Nephron (organoid): ENCODE results near the gene ZNF624.
A peak's percentile ranks its signal among the peaks of the same experiment; 100 is the strongest.
"Not testable (repeated sequence)": the region's sequence is repeated elsewhere in the genome, so short reads cannot be mapped to it uniquely, and the experiment has no call there.

Source experiments
- H3K27ac Mint-ChIP-seq, 3 experiments: 2 replicates each; pipeline ENCODE4 v1.8.0; 2020; ENCODE audit warnings: mixed read lengths in 3 of 3, mild to moderate bottlenecking in 2 of 3, moderate library complexity in 1 of 3
- H3K27me3 Mint-ChIP-seq: 2 replicates; pipeline ENCODE4 v1.8.0; 2021; ENCODE audit warnings: low read depth, mild to moderate bottlenecking, moderate library complexity, mixed read lengths
- H3K36me3 Mint-ChIP-seq: 2 replicates; pipeline ENCODE4 v1.8.0; 2020; ENCODE audit warnings: low read depth, mixed read lengths
- H3K4me1 Mint-ChIP-seq: 2 replicates; pipeline ENCODE4 v1.8.0; 2020; ENCODE audit warnings: mixed read lengths
- H3K4me3 Mint-ChIP-seq, 3 experiments: 2 replicates each; pipeline ENCODE4 v1.8.0; 2020; ENCODE audit warnings: mild to moderate bottlenecking in 3 of 3, mixed read lengths in 3 of 3, moderate library complexity in 2 of 3
- H3K9me3 Mint-ChIP-seq: 2 replicates; pipeline ENCODE4 v1.8.0; 2020; ENCODE audit warnings: mixed read lengths
- CTCF ChIP-seq, 3 experiments: fragments of 200-600 bp; sonication (generic); IDR thresholded peaks; one replicate each; pipeline ENCODE4 v1.5.0; 2021; ENCODE audit warnings: antibody characterized with exemption in 3 of 3; ENCODE audit not compliant: unreplicated experiment in 3 of 3

Gene ZNF624

GRCh38 chr17:16653367-16654041 lies at the start of gene ZNF624:
Gene ZNF624, minus strand, starts transcription at chr17:16653850.
- TF ChIP-seq CTCF (IDR thresholded peaks at IDR 0.05; ENCODE audit: unreplicated experiment in 3 of 3), result no peak
- peaks cover 4% of the 10 kb centered on the region for H3K27me3 Mint-ChIP-seq
- H3K27ac Mint-ChIP-seq, result peak within 1 kb of the TSS; percentile 93 to 97 (median 95)
- no peaks in the 10 kb centered on the region for H3K9me3 Mint-ChIP-seq
- peaks cover 17% of the 10 kb centered on the region for H3K4me1 Mint-ChIP-seq
- H3K36me3 Mint-ChIP-seq, result peaks cover 17% of the 10 kb centered on the region
- H3K4me3 Mint-ChIP-seq, result peak within 1 kb of the TSS; percentile 90 to 93 (median 91)

GRCh38 chr17:16697603-16698002 lies 44.0 kb upstream of the ZNF624 start:
- H3K27ac Mint-ChIP-seq, result peak overlapping the region in 1 of 3 experiments; percentile 47
- H3K27me3 Mint-ChIP-seq, result peaks cover 11% of the 10 kb centered on the region
- not testable (repeated sequence) for H3K36me3 Mint-ChIP-seq, H3K4me3 Mint-ChIP-seq, H3K4me1 Mint-ChIP-seq, H3K9me3 Mint-ChIP-seq

GRCh38 chr17:16690447-16690846 lies 36.8 kb upstream of the ZNF624 start:
- H3K4me1 Mint-ChIP-seq, H3K4me3 Mint-ChIP-seq, H3K27me3 Mint-ChIP-seq: not testable (repeated sequence)

GRCh38 chr17:16689731-16690281 lies 36.2 kb upstream of the ZNF624 start, which contains the start of gene CCDC144A:
Gene CCDC144A, plus strand, starts transcription at chr17:16690241. Its CDS starts 160 bp downstream, at chr17:16690401.
- not testable (repeated sequence) for H3K27me3 Mint-ChIP-seq, H3K36me3 Mint-ChIP-seq, H3K27ac Mint-ChIP-seq, H3K9me3 Mint-ChIP-seq, H3K4me1 Mint-ChIP-seq, H3K4me3 Mint-ChIP-seq
- TF ChIP-seq CTCF (IDR thresholded peaks at IDR 0.05; ENCODE audit: unreplicated experiment in 3 of 3), result peak in 2 of 3 experiments; percentile 23 to 30

More at GRCh38 chr17:16690447-16690846, 36.8 kb upstream of the ZNF624 start:
- not testable (repeated sequence) for H3K27ac Mint-ChIP-seq, H3K36me3 Mint-ChIP-seq, H3K9me3 Mint-ChIP-seq

GRCh38 chr17:16687151-16687550 lies 33.5 kb upstream of the ZNF624 start:
- not testable (repeated sequence) for H3K4me1 Mint-ChIP-seq, H3K27ac Mint-ChIP-seq, H3K4me3 Mint-ChIP-seq, H3K9me3 Mint-ChIP-seq, H3K27me3 Mint-ChIP-seq, H3K36me3 Mint-ChIP-seq

- H3K9me3 Mint-ChIP-seq, H3K4me1 Mint-ChIP-seq, H3K4me3 Mint-ChIP-seq, H3K36me3 Mint-ChIP-seq, H3K27ac Mint-ChIP-seq: not testable (repeated sequence)
- peaks cover 13% of the 10 kb centered on the region for H3K27me3 Mint-ChIP-seq
Measured at GRCh38 chr17:16686019-16686418, 32.4 kb upstream of the ZNF624 start.

- not testable (repeated sequence) for H3K36me3 Mint-ChIP-seq, H3K27ac Mint-ChIP-seq, H3K9me3 Mint-ChIP-seq, H3K4me1 Mint-ChIP-seq
- H3K4me3 Mint-ChIP-seq, result peak overlapping the region in 2 of 3 experiments; percentile 32 to 59
- peaks cover 13% of the 10 kb centered on the region for H3K27me3 Mint-ChIP-seq
Measured at GRCh38 chr17:16683290-16684138, 29.9 kb upstream of the ZNF624 start.

GRCh38 chr17:16676676-16677268 lies 23.1 kb upstream of the ZNF624 start:
- no peaks in the 10 kb centered on the region for H3K4me1 Mint-ChIP-seq
- no peak overlapping the region for H3K4me3 Mint-ChIP-seq
- H3K27me3 Mint-ChIP-seq, result peaks cover 4% of the 10 kb centered on the region
- no peaks in the 10 kb centered on the region for H3K9me3 Mint-ChIP-seq
- H3K36me3 Mint-ChIP-seq, result no peaks in the 10 kb centered on the region
- H3K27ac Mint-ChIP-seq, result no peak overlapping the region
- no peak for TF ChIP-seq CTCF (IDR thresholded peaks at IDR 0.05; ENCODE audit: unreplicated experiment in 3 of 3)

GRCh38 chr17:16666907-16667636 lies 13.4 kb upstream of the ZNF624 start:
- H3K9me3 Mint-ChIP-seq, H3K4me1 Mint-ChIP-seq, H3K27ac Mint-ChIP-seq, H3K36me3 Mint-ChIP-seq: not testable (repeated sequence)
- peak overlapping the region; percentile 70 to 81 (median 71) for H3K4me3 Mint-ChIP-seq
- peaks cover 64% of the 10 kb centered on the region for H3K27me3 Mint-ChIP-seq

GRCh38 chr17:16666553-16666906 lies 12.9 kb upstream of the ZNF624 start:
- H3K36me3 Mint-ChIP-seq, H3K9me3 Mint-ChIP-seq, H3K4me1 Mint-ChIP-seq, H3K27ac Mint-ChIP-seq: not testable (repeated sequence)
- H3K27me3 Mint-ChIP-seq, result peaks cover 65% of the 10 kb centered on the region
- peak overlapping the region in 1 of 3 experiments; percentile 38 for H3K4me3 Mint-ChIP-seq
